Heart left ventricle (tissue), 13 donors: Measurements from ENCODE around the gene ASB9.

Experiments
- POLR2A ChIP-seq, 2 donors: fragments of 450-650 bp; IDR thresholded peaks; one replicate each; pipeline ENCODE4 v1.6.1; 2017; ENCODE audit warnings: antibody characterized with exemption in 2 of 2, mild to moderate bottlenecking in 2 of 2, moderate library complexity in 2 of 2
- TF ChIP-seq, protein P1 (sequence below), 12 donors: fragments of 200-600 bp; sonication (generic) in 4 of 12; IDR thresholded peaks; one replicate each; pipeline versions ENCODE4 v1.5.0 to v1.8.0; 2018 to 2022; ENCODE audit warnings: antibody characterized with exemption in 12 of 12, mild to moderate bottlenecking in 5 of 12
- donor health status: ischemic (EF 13 %, LVEDD 7.1; RV severe dilation, severe dysfunction).
- donor health status: DM: no; HTN: yes; CAD: no.
- donor health status: DM: no; HTN: no; CAD: no.
- donor health status: ischemic (EF 25% LVEDD 6.9; RV normal size, moderate dysfunction).
- donor health status: ischemic (EF 25% LVEDD 5.7; RV mildly dilated, moderate dysfunction).
- donor health status: ischemic (EF 35%, LVEDD 5.7; RV mildly dilated, moderate dysfunction).
- donor health status: nonischemic (EF 11% LVEDD 7.7; RV severe dilation, severe dysfunction).
- donor health status: DM: yes; HTN: yes; CAD: no.
- donor health status: PGD.
- donor health status: ischemic (EF 29% LVEDD 5.4; RV normal size, mild dysfunction).
- donor health status: nonischemic (EF 23%, LVEDD 6.1; RV moderate dilation, normal function).

- TF ChIP-seq, protein P1, sequence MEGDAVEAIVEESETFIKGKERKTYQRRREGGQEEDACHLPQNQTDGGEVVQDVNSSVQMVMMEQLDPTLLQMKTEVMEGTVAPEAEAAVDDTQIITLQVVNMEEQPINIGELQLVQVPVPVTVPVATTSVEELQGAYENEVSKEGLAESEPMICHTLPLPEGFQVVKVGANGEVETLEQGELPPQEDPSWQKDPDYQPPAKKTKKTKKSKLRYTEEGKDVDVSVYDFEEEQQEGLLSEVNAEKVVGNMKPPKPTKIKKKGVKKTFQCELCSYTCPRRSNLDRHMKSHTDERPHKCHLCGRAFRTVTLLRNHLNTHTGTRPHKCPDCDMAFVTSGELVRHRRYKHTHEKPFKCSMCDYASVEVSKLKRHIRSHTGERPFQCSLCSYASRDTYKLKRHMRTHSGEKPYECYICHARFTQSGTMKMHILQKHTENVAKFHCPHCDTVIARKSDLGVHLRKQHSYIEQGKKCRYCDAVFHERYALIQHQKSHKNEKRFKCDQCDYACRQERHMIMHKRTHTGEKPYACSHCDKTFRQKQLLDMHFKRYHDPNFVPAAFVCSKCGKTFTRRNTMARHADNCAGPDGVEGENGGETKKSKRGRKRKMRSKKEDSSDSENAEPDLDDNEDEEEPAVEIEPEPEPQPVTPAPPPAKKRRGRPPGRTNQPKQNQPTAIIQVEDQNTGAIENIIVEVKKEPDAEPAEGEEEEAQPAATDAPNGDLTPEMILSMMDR (IDR thresholded peaks at IDR 0.05), result no peak
- TF ChIP-seq POLR2A (IDR thresholded peaks at IDR 0.05), result no peak
These were observed 61.9 kb downstream of the ASB9 start for GRCh38 chrX:15207994-15208393.
